PC-9 (cell line): ENCODE data around the gene GUCY2C. TPM values are rescaled to one million over a fixed set of nuclear protein-coding genes. Genes with fewer than 3 reads are reported as not detected.
"Not testable (repeated sequence)": the region's sequence is repeated elsewhere in the genome, so short reads cannot be mapped to it uniquely, and the experiment has no call there.

Experiments
- BruUV-seq: library from RNA; stranded (reverse); fragments of 400-500 nt; replicated peaks from 2 replicates; lab custom pipeline; 2021; lab: Mats Ljungman, UMichigan
- CTCF ChIA-PET: fragments of 300-600 bp; sonication (Branson Sonifier 250); formaldehyde crosslinking; loops from one replicate; lab custom pipeline; 2022; ENCODE audit warnings: antibody characterized with exemption; lab: Charles Lee
- POLR2A ChIA-PET: fragments of 300-600 bp; sonication (Branson Sonifier 250); formaldehyde crosslinking; loops from one replicate; lab custom pipeline; 2022; ENCODE audit warnings: antibody characterized with exemption; ENCODE audit not compliant: unreplicated experiment; lab: Charles Lee
- DNase-seq, 2 experiments: peaks; one replicate each; pipeline versions ENCODE4 v3.0.0 to v3.0.0-alpha.2; 2015 to 2022; ENCODE audit warnings: mixed read lengths in 1 of 2
- H2AFZ ChIP-seq: fragments of 200-600 bp; sonication (generic); 2 replicates; pipeline ENCODE4 v1.8.1; 2017; ENCODE audit warnings: antibody characterized with exemption
- H3F3A ChIP-seq: fragments of 200-600 bp; sonication (generic); 2 replicates; pipeline ENCODE4 v1.8.1; 2017; ENCODE audit warnings: antibody characterized with exemption, mild to moderate bottlenecking, low read depth; ENCODE audit not compliant: insufficient read depth
- H3K27ac ChIP-seq: fragments of 200-600 bp; sonication (generic); 2 replicates; pipeline ENCODE4 v1.6.1; 2016; ENCODE audit warnings: mixed run types
- H3K27me3 ChIP-seq: fragments of 200-600 bp; sonication (generic); 2 replicates; pipeline ENCODE4 v1.6.1; 2016; ENCODE audit warnings: low read depth, mixed run types; ENCODE audit not compliant: insufficient read depth
- H3K36me3 ChIP-seq: fragments of 200-600 bp; sonication (generic); 2 replicates; pipeline ENCODE4 v1.6.1; 2016; ENCODE audit warnings: low read depth, mixed run types
- H3K4me1 ChIP-seq: fragments of 200-600 bp; sonication (generic); replicated peaks from 2 replicates; pipeline ENCODE4 v1.6.1; 2016; ENCODE audit warnings: mixed run types; ENCODE audit not compliant: insufficient read depth
- H3K4me2 ChIP-seq: fragments of 200-600 bp; sonication (generic); 2 replicates; pipeline ENCODE4 v1.6.1; 2017; ENCODE audit warnings: mixed run types
- H3K4me3 ChIP-seq: fragments of 200-600 bp; sonication (generic); 2 replicates; pipeline ENCODE4 v1.6.1; 2016; ENCODE audit warnings: mixed run types
- H3K79me2 ChIP-seq: fragments of 200-600 bp; sonication (generic); 2 replicates; pipeline ENCODE4 v1.6.1; 2017; ENCODE audit warnings: low read depth, mixed run types
- H3K9me2 ChIP-seq: fragments of 200-600 bp; sonication (generic); 2 replicates; pipeline ENCODE4 v1.8.1; 2017; ENCODE audit warnings: mild to moderate bottlenecking; ENCODE audit not compliant: insufficient read depth
- H3K9me3 ChIP-seq: fragments of 200-600 bp; sonication (generic); 2 replicates; pipeline ENCODE4 v1.8.1; 2016; ENCODE audit warnings: low read depth; ENCODE audit not compliant: insufficient read depth
- H4K20me1 ChIP-seq: fragments of 200-600 bp; sonication (generic); 2 replicates; pipeline ENCODE4 v1.8.1; 2017; ENCODE audit not compliant: insufficient read depth
- CTCF ChIP-seq: fragments of 200-600 bp; sonication (generic); conservative IDR thresholded peaks from 2 replicates; pipeline ENCODE4 v1.6.1; 2017; ENCODE audit warnings: mixed run types, antibody characterized with exemption, mild to moderate bottlenecking, moderate library complexity
- EZH2 ChIP-seq: fragments of 200-600 bp; sonication (generic); IDR thresholded peaks from 2 replicates; pipeline ENCODE4 v1.8.0; 2017; ENCODE audit warnings: antibody characterized with exemption, low read depth
- intact Hi-C: fragments of 100-400 bp; cut with micrococcal nuclease; formaldehyde crosslinking; loops from one replicate; pipeline ENCODE4 v1.10.0; 2022; ENCODE audit not compliant: unreplicated experiment
- total RNA-seq: library from RNA; stranded (reverse); gene quantifications from 2 replicates; pipeline ENCODE4 v1.2.3, GENCODE V29; 2021

GUCY2C gene
- total RNA-seq, 1 experiment from 2014 or later = not detected

GRCh38 chr12:14741153-14741552 is 44.8 kb upstream of the GUCY2C start:
- no TSS peak for BruUV-seq
- Histone ChIP-seq H3K27ac (no peak overlapping the region), H3F3A (no peaks in the 10 kb centered on the region), H3K4me2 (no peak overlapping the region), H3K79me2 (no peaks in the 10 kb centered on the region), H3K27me3 (no peaks in the 10 kb centered on the region), H3K4me3 (no peak overlapping the region), H2AFZ (no peak overlapping the region), H3K36me3 (no peaks in the 10 kb centered on the region), H3K9me3 (0 out of 2 replicates have a peak, but pooled peaks cover 5% of the 10 kb centered on the region), H4K20me1 (no peaks in the 10 kb centered on the region), H3K4me1 (no peaks in the 10 kb centered on the region), H3K9me2 (no peaks in the 10 kb centered on the region)
- DNase-seq = no peak
- intact Hi-C loops = no loop called here
- CTCF ChIA-PET = no interaction called here
- POLR2A ChIA-PET = no interaction called here
- TF ChIP-seq CTCF = no peak
- TF ChIP-seq EZH2 = no peak

GRCh38 chr12:14736441-14736840 is 40.0 kb upstream of the GUCY2C start:
- DNase-seq, H3K9me2 ChIP-seq, H3K79me2 ChIP-seq, CTCF ChIA-PET, H3K9me3 ChIP-seq, H3F3A ChIP-seq, H3K27me3 ChIP-seq, intact Hi-C loops, BruUV-seq, H3K27ac ChIP-seq, H2AFZ ChIP-seq, H3K4me3 ChIP-seq, H3K36me3 ChIP-seq, H3K4me2 ChIP-seq, POLR2A ChIA-PET, H3K4me1 ChIP-seq, H4K20me1 ChIP-seq: not testable (repeated sequence)

- no peak overlapping the region for H3K27ac ChIP-seq
- ChIA-PET CTCF (no interaction called here), POLR2A (no interaction called here)
- no peaks in the 10 kb centered on the region for H3K36me3 ChIP-seq
- H2AFZ ChIP-seq = no peak overlapping the region
- H3K27me3 ChIP-seq = no peaks in the 10 kb centered on the region
- H4K20me1 ChIP-seq = no peaks in the 10 kb centered on the region
- no peaks in the 10 kb centered on the region for H3F3A ChIP-seq
- no peak overlapping the region for H3K4me3 ChIP-seq
- no peaks in the 10 kb centered on the region for H3K4me1 ChIP-seq
- intact Hi-C loops = no loop called here
- no peaks in the 10 kb centered on the region; the same call in 1 of the 2 replicates for H3K9me2 ChIP-seq
- H3K4me2 ChIP-seq = no peak overlapping the region
- no peak for TF ChIP-seq EZH2
- TF ChIP-seq CTCF = no peak
- no peaks in the 10 kb centered on the region for H3K9me3 ChIP-seq
- BruUV-seq = no TSS peak
- DNase-seq = no peak
- H3K79me2 ChIP-seq = no peaks in the 10 kb centered on the region
These were observed 35.4 kb upstream of the GUCY2C start for GRCh38 chr12:14731821-14732220.

GRCh38 chr12:14729586-14729985 is 33.2 kb upstream of the GUCY2C start:
- intact Hi-C loops = no loop called here
- TF ChIP-seq EZH2 (no peak), CTCF (no peak)
- no TSS peak for BruUV-seq

More at GRCh38 chr12:14729586-14729985, 33.2 kb upstream of the GUCY2C start:
- Histone ChIP-seq H4K20me1 (no peaks in the 10 kb centered on the region), H3K79me2 (no peaks in the 10 kb centered on the region), H3K27ac (no peak overlapping the region), H3K4me2 (no peak overlapping the region), H3K4me3 (no peak overlapping the region), H3F3A (no peaks in the 10 kb centered on the region), H3K9me3 (peaks cover 3% of the 10 kb centered on the region; the same call in 1 of the 2 replicates), H3K4me1 (no peaks in the 10 kb centered on the region), H3K27me3 (no peaks in the 10 kb centered on the region), H2AFZ (no peak overlapping the region), H3K9me2 (no peaks in the 10 kb centered on the region; the same call in 1 of the 2 replicates), H3K36me3 (no peaks in the 10 kb centered on the region)
- ChIA-PET POLR2A (no interaction called here), CTCF (no interaction called here)
- no peak for DNase-seq
